Epithelial cell of esophagus (primary cell): ENCODE results near the gene RCAN1.
"Not testable (repeated sequence)": the region's sequence is repeated elsewhere in the genome, so short reads cannot be mapped to it uniquely, and the experiment has no call there.

Source experiments
- DNase-seq: peaks from one replicate; pipeline ENCODE4 v3.0.0; 2010; ENCODE audit warnings: low read depth
- H3K4me3 ChIP-seq: 2 replicates; pipeline ENCODE4 v1.5.1; 2011; ENCODE audit warnings: mild to moderate bottlenecking, low read length, control low read depth
- CTCF ChIP-seq: IDR thresholded peaks from 2 replicates; pipeline ENCODE4 v1.5.1; 2011; ENCODE audit warnings: low read depth, mild to moderate bottlenecking, low read length, control low read depth, inconsistent platforms; ENCODE audit not compliant: insufficient read depth; ENCODE audit errors: missing control alignments

RCAN1 gene

DNA sequence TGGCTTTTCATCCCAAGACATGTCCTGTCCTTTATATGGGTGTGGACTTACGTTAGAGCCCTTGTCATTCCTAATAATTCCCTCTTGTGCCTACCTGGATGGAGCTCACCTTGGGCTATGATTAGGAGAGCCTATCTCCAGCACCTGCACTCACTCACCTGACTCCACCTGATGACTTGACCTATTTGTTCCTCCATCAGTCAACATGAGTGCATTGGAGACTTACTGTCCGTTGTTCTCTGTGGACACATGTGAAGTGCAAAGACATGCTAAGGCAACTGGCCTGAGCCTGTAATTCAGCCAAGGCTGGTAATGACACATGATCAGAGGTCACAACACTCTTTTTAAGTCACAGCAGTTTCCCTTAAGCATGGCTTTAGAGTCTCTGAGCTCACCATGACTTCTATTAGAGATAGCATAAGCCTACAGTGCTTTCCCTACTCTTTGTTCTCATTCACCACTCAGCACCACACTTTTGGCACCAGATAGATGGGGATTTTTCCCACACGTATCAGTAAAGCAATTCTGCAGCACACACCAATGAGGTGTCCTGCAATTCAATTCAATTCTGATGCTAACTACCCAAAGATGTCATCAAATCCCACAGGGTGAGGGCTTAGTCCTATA is 112.3 kb downstream of the RCAN1 start:
- H3K4me3 ChIP-seq, result no peak overlapping the region
- no peak for DNase-seq
- no peak for TF ChIP-seq CTCF

DNA sequence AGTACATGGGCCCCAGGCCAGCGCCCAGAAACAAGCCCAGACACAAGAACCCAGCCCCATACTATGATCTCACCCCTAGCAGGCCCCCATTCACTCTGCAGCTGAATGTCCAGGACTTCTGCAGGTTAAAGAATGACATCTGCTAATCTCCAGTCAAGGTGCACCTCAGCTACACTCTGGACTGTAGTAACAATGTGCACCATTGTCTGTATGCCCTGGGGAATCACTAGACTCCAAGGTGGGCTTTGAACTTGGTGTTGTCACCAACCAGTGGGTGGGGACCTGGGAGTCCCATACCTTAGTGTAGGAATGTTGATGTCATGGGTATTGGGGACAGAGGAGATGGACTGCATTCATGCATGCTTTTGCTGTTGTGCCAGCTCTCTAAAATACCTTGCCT is 113.2 kb downstream of the RCAN1 start:
- H3K4me3 ChIP-seq, result no peak overlapping the region
- no peak for DNase-seq
- no peak for TF ChIP-seq CTCF

DNA sequence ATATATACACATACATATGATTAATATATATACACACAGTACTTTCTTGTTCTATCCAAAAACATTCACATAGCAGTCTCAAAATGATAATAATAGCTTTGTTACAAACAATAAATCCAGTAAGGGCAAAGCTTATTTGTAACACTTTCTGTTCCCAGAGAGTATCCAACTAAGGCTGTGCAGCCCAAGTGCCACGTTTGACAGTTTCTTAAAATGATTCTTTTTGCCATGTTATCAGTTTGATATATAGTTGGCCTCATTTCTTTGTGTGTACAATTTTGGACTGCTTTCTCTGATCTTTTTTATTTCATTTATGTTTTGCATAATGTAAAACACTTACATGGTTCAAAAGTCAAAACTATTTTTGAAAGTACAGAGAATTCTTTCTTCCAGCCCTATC is 114.7 kb downstream of the RCAN1 start:
- no peak for DNase-seq
- no peak overlapping the region for H3K4me3 ChIP-seq
- TF ChIP-seq CTCF, result no peak

DNA sequence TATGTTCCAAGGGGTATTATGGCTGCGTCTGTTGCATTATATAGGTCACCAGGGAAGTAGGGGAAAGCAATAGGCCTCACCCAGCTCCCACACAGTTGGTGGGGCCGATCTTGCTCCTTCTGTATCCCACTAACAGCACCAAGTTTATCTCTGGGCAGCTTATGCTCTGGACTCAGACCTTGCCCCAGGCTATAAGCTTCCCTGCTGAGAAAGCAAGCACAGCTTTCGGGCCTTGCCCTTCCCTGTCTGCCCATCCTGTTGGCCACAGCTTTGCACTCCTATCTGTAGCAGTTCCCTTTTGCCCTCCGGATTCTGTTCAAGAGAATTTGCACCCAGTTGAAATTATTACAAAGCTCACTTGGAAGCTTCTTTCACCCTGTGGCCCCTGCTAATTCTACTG is 115.8 kb downstream of the RCAN1 start:
- no peak for TF ChIP-seq CTCF
- no peak for DNase-seq
- no peak overlapping the region for H3K4me3 ChIP-seq

- no peak overlapping the region for H3K4me3 ChIP-seq
- no peak for TF ChIP-seq CTCF
- peak; percentile 49 for DNase-seq
Measured at GRCh38 chr21:34498623-34499022, 116.3 kb downstream of the RCAN1 start.

- not testable (repeated sequence) for H3K4me3 ChIP-seq, DNase-seq
Measured at GRCh38 chr21:34483854-34484253, 131.1 kb downstream of the RCAN1 start.

GRCh38 chr21:34483435-34483834 is 131.5 kb downstream of the RCAN1 start:
- H3K4me3 ChIP-seq, DNase-seq: not testable (repeated sequence)

- not testable (repeated sequence) for DNase-seq, H3K4me3 ChIP-seq
Measured at GRCh38 chr21:34467333-34467732, 147.6 kb downstream of the RCAN1 start.
